ENCODE measurements around the gene TASOR.

DNA sequence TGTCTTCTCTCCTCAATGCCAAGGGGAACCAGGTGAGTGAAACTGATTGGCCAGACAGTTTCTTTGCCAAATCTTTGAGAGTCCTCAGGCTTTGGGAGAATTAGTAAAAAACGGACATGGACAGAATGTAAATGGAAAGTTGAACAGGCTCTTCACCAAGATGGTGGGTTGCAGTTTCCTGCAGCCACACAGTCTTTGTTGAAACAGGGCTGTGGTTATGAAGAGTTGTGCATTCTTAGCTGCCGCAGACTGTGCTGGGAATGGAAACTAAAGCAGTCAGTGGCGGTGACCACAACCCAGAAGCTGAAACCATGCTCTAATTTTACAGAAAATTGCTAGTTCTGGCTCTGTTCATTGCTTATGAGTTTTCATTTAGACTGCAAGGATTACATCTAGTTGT, 42.1 kb upstream of the TASOR start:
- TF ChIP-seq CTCF (conservative IDR thresholded peaks at IDR 0.05; ENCODE audit: low read depth, low read length): no peak
- TF ChIP-seq EZH2phosphoT487 (IDR thresholded peaks at IDR 0.05; ENCODE audit: borderline replicate concordance, low read length): no peak

Data from PC-3 (cell line).